GM12873 (cell line): ENCODE data around the gene LPCAT3.

ENCODE experiments used
- CTCF ChIP-seq: IDR thresholded peaks from 2 replicates; pipeline ENCODE4 v1.5.1; 2012; ENCODE audit warnings: low read depth, mild to moderate bottlenecking, moderate library complexity, low read length, control low read depth; ENCODE audit not compliant: insufficient read depth; ENCODE audit errors: missing control alignments

The LPCAT3 gene

DNA sequence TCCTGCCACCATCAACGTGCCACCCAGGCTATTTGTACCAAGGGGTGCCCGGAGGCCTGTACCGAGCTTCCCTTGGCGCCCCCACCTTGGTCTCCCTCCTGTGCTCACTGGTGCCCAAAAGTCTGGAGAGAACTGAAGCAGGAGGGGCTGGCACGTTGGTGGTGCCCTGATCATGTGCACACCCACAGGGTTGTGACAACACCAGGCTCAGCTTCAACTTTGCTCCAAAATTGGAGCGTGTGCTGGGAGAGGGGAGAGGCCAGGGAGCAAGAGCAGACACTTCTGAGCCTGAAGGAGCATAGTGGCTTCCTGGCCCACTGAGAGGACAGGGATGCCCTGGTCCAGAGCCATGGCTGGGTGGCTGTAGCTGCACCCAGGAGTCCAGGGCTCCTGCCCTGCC is 13.0 kb upstream of the LPCAT3 start:
- no peak for TF ChIP-seq CTCF

- TF ChIP-seq CTCF = no peak
These were observed 8.6 kb upstream of the LPCAT3 start for GRCh38 chr12:7026854-7027253.

GRCh38 chr12:7023114-7023513 is 4.8 kb upstream of the LPCAT3 start:
- no peak for TF ChIP-seq CTCF

DNA sequence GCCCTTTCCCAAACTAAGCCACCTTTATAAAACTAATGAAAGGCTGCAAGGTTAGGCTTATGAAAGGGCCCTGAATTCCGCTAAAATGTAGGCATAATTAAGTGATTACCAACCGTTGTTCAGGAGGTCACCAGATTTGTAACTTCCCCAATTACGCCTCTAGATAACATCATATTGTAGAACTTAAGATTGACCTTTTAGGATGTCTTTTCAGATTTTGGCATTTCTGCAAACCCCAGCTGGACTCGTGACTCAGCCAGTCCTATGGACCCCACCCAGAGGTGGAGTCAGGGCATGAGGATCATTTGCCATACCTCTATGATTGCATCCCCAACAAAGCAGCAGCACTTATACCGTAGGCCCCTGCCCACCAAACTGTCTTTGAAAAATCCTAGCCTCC is 3.7 kb upstream of the LPCAT3 start:
- no peak for TF ChIP-seq CTCF

- TF ChIP-seq CTCF = no peak
These were observed 830 bp upstream of the LPCAT3 start for GRCh38 chr12:7019043-7019569.

GRCh38 chr12:7017870-7018349 is 366 bp downstream of the LPCAT3 start:
- no peak for TF ChIP-seq CTCF

GRCh38 chr12:7016958-7017571 is 1.2 kb downstream of the LPCAT3 start:
- no peak for TF ChIP-seq CTCF
